ENCODE measurements around the gene SP3.

DNA sequence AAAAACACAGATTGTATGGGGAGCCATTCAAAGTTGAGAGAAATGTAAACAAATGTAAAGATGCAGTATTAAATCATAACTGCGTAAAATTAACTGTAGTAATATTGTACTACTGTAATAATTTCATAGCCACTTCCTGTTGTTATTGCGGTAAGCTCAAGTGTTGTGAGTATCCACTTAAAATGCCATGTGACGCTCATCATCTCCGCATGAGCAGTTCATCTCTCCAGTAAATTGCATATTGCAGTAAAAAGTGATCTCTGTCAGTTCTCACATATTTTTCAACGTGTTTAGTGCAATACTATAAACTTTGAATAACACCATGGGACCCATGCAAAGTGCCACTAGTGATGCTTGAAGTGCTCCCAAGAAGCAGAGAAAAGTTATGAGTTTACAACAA, 41.8 kb upstream of the SP3 start:
- TF ChIP-seq, protein P1, sequence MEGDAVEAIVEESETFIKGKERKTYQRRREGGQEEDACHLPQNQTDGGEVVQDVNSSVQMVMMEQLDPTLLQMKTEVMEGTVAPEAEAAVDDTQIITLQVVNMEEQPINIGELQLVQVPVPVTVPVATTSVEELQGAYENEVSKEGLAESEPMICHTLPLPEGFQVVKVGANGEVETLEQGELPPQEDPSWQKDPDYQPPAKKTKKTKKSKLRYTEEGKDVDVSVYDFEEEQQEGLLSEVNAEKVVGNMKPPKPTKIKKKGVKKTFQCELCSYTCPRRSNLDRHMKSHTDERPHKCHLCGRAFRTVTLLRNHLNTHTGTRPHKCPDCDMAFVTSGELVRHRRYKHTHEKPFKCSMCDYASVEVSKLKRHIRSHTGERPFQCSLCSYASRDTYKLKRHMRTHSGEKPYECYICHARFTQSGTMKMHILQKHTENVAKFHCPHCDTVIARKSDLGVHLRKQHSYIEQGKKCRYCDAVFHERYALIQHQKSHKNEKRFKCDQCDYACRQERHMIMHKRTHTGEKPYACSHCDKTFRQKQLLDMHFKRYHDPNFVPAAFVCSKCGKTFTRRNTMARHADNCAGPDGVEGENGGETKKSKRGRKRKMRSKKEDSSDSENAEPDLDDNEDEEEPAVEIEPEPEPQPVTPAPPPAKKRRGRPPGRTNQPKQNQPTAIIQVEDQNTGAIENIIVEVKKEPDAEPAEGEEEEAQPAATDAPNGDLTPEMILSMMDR (IDR thresholded peaks at IDR 0.05), result no peak
- TF ChIP-seq POLR2A (IDR thresholded peaks at IDR 0.05; ENCODE audit: low read depth), result no peak
- TF ChIP-seq EP300 (IDR thresholded peaks at IDR 0.05), result no peak
- no peak for TF ChIP-seq POLR2AphosphoS5 (IDR thresholded peaks at IDR 0.05)

Data from esophagus muscularis mucosa (tissue), 4 donors.